HuH-7.5 (cell line): ENCODE results near the gene NEDD4L.

Experiments used
- DNase-seq: peaks from one replicate; pipeline ENCODE4 v3.0.0; 2011; ENCODE audit warnings: low spot score

Gene NEDD4L

DNA sequence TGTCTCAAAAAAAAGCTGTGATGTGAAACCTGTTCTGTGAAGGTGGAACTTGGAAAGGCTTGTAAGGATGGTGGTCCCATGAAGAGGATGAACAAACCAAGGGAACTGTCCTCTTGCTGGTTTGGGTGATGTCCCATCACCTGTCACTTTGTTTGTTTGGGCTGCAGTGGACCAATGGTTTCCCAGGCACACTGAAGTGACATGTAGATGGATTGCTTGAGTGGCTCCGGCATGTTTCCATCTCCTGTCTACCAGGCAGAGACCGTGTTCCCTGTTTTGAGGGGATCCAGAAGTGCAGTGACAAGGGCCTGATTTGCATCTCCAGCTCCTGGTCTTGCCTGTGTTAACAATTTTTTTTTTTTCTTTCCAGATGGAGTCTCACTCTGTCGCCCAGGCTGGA lies 8.9 kb downstream of the NEDD4L start:
- no peak for DNase-seq

DNA sequence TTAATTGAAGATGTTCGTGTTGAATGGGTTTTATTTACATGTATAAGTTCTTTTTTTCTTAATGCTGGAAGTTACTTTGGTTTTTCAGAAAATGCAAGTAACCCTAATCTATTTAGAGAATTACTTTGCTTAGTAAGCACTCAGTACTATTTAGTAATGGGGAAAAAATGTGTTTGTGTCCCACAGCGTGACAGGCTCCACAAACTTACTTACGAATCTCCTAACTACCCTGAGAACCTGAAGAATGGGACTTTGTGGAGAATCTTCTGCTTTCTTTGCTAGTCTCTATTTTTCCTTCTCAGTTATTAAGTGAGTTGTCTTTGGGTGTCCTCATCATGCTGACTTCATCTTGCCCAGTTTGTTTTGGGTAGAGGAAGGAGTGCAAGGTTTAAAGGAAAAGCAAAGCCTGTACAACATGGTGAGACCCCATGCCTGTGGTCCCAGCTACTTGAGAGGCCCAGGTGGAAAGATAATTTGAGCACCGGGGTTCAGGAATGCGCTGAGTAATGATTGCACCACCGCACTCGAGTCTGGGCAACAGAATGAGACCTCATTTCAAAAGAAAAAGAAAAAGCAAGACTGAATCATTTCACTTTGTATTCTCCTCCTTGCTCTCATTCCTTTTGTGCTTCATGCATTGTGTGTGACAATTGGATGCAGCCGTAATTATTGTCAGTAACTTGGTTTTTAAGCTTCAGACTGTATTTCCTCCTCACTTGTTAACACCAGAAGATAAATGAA lies 10.2 kb downstream of the NEDD4L start:
- no peak for DNase-seq

DNA sequence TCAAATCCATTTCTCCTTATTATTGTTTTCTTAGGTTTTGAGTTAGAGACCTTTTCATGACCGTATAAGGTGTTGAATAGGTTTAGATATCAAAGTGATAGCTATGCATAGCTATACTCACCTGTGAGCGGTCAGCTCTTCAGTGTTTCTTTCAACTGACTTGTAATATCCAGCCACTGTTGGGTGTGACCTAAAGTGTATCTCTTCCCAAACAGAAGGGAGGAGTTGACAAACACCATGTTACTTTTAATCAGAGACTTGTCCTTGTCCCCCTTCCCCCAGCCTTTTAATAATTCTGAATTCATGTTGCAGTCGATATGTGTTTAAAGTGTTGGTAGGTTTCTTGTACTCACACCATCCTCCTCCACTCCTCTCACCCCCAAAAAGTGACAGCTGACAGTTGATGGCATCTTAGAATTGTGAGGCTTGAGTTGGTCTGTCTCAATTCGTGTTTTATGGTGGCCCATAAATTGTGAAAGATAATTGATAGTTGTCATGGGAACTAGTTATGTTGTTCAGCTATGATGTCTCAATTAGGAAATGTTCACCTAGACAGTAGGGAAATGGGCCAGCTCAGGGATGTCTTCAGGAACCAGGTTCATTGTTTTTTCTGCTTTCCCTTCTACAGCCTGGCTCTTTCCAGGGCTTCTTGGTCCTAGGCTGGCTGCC lies 12.0 kb downstream of the NEDD4L start:
- DNase-seq, result no peak

DNA sequence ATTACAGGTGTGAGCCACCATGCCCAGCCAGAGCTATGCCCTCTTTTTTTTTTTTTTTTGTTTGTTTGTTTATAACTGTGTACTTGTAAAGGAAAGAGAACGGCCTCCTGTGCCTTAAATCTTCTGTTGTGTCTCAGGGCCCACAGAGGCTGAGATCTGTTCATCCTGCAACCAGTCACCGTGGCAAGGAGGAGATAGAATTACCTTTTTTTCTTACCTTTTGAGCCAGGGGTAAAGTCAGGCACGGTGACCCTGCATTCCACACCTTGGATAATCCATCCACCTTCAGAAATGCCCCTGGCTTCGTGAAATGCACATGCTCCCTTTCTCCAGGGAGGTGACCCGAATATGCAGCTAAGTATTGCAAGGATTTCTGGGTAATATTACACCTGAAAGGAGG lies 12.8 kb downstream of the NEDD4L start:
- DNase-seq, result no peak

DNA sequence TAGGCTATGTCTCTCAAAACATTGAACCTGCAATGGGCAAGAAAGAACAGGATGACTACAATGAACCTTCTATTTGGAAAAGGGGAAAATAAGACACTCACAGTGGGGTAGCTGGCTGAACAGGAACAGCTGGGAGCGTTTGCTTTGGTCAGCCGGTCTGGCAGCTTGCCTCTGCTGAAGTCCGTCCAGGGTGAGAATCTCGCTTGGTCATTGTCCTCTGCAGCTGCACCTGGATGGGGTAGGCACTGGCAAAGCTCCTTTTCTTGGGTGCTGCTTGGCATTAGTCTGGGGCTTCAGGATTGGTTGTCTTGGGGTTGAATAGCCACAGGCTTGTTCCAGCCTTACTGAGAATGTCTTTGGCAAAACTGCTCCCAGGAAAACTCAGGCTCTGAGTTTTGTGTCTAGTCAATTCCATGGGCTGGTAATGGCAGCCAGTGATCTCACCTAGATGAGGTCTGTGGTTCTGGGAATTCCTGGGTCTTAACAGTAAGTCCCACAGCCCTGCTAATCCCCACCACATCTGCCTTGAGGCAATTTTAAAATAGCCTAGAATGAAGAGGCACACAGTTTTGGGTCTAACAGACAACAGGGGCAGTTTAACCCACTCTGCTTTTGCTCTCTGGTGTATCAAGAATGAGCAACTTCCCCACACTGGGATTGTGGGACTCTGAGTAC lies 13.4 kb downstream of the NEDD4L start:
- no peak for DNase-seq

DNA sequence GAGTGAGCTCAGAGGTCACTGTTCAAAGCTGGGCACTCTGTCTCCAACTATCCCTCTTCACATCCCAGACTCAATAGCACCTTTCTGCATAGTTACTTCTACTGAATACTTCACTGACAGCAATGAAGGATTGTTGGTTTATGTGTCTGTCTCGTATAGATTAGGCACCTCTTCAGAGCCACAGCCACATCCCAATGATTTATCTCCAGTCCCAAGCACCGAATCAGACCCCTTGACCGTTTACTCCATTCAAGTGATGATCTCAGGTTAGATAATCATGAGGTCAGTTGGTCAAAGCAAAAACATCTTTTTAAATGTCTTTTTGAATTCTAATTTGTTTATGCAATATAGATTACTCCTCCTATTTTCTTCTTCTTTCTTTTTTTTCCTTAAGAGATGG lies 14.7 kb downstream of the NEDD4L start:
- DNase-seq, result no peak

DNA sequence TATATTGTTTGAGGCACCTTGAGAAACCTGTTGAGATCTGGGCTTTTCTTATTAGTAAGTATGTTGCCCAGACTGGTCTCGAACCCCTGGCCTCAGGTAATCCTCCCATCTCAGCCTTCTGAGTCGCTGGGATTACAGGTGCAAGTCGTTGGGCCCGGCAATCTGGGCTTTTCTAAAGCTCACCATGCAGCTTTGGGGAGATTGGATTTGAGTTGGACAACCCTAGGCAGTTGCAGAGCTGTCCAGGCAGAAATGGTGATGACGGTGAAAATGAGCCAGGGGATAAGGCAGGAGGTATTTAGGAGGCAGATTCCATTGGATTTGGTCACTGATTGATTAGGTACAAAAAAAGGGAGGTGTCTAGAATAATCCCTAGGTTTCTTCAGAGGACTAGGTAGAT lies 16.2 kb downstream of the NEDD4L start:
- DNase-seq, result no peak

DNA sequence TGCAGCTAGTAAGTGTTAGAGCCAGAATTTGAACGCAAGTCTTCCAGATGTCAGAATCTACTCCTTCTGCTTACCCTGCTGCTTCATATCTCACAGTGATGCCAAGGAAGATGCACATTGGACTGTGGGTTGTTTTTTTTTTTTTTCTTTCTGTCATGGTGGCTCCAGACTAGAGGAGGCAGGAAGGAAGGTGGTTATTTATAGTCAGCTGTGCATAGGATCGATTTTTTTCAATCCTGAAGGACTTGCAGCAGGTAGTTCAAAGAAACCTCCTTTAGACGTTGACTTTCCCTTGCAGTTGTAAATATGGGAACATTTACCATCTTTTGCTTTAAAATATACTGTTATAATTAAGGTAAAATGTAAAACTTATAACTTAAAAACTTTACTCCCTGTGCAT lies 17.3 kb downstream of the NEDD4L start:
- no peak for DNase-seq

DNA sequence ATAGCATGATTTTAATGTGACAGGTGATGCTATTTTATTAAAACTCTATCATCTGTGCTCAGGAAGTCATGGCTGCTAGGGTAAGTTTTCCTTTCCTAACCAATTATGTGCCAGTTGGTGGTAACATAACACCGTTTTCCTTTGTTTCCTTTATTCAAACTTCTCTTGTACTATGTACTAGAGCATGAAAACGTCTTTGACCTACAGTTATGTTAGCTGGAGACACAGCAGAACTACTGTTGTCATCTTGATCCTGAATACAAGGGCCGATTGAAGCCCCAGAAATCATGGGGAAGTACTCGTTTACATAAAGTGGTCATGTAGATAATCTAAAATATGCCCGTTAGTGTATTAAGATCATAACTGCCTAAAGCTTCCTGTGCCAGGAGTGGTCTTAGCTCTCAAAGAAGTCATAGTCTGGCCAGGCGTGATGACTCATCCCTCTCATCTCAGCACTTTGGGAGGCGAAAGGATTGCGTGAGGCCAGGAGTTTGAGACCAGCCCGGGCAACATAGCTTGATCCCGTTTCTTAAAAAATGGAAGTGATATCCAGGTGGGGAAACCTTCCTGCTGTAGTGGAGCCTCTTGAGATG lies 20.5 kb downstream of the NEDD4L start:
- no peak for DNase-seq

DNA sequence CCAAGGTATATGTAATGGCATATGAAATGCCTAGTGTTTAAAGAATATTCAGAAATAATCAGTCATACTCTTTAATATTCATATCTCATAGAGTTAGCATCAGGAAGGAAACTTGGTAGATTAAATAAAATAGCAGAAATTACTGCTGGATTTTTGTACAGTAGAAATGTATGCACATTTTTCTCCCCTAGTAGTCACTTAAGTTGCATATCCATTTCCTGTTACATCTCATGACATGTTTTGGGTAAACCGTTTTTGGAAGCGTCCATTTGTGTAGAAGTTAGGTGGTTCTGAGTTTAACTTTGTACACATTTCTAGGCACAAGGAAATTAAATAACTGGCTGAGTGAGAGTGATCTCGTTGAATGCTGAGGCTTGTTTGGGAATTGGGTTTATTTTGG lies 21.9 kb downstream of the NEDD4L start:
- DNase-seq, result no peak

DNA sequence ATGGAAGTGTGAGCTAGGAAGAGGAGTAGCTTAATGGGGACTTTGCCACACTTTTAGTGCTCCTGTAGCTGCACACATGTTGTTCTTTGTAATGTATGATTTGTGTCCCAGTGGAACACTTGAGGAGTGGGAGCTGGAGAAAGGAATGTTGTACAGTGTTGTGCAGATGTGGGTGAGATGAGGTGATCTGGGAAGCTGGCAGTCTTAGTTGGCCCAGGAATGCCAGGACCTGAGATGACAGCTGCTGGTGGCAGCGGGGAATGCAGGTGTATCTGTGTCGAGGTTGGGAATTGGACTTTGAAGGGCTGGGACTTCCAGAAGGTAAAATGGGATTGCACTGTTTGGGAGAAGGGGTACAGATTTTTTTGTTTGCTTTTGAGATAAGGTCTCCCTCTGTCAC lies 23.6 kb downstream of the NEDD4L start:
- DNase-seq, result no peak

DNA sequence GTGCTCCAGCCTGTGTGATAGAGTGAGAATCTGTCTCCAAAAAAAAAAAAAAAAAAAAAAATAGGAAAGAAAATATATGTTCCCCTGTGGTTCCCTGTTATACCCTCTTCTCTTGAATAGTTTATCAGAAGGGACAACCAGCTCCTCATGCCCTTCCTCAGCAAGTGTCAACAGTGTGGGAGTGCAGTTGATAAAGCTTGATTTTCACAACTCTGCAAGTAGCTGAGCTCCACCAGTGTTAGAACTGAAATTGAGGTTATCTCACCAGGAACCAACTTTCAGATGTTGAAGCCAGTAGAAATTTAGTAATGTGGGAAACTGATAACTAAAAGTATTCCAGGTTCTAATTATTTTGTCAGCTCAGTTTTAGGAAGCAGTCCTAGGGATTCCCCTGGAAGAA lies 25.1 kb downstream of the NEDD4L start:
- DNase-seq, result no peak

DNA sequence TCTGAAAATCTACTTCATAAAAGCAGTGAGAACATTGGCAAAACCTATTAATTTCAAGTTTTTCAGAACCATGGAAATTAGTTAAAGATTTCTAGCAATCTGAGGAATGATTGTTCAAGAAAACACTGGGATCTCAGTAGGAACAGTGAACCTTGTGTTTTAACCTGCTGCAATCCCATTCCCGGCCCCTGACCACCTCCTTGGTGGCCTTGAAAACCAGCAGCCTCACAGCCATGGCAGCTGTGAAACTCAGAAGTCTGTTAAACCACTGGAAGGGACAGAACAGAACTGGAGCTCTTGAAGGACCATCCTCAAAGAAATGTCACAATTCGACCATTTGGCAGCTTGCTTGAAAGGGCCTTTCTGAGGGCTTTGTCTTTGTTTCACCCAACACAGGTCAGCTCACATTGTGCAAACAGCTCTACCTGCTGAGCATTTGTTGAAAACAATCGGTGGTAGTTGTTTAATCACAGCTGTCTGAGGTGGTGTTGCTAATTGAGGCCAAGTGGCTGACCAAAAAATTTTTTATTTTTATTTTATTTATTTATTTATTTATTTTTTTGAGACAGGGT lies 25.8 kb downstream of the NEDD4L start:
- DNase-seq, result no peak

DNA sequence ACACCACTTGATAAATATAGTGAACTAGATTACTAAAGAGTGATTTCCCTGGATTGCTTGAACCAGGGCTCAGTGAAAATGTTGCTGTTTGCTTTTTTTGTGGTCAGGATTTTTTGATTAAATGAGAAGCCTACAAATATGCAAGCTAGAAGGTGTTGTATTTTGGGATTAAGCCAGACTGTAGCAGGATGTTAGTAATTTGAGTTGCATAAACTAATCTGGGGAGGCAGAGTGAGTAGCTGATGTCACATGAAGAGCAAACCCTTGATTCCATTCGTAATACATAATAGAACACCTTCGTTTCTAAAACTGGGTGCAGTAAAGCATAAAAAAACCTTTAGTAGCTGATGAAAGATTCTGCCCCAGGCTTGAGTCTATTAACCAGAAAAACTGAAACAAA lies 32.0 kb downstream of the NEDD4L start:
- DNase-seq, result no peak

DNA sequence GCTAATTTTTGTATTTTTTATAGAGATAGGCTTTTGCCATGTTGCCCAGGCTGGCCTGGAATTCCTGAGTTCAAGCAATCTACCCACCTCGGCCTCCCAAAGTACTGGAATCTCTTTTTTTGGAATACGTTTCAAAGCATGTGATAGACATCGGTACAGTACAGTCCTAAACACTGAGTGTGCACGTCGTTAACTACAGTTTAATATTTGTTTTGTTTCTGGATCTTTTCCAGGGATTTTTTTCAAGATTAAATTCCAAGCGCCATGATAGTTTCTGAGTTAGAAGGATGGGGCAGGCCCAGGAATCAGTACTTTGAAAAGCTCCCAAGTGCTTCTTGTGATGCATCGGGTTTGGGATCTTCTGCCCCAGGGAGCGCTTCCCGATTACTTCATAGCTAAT lies 33.3 kb downstream of the NEDD4L start:
- DNase-seq, result no peak

DNA sequence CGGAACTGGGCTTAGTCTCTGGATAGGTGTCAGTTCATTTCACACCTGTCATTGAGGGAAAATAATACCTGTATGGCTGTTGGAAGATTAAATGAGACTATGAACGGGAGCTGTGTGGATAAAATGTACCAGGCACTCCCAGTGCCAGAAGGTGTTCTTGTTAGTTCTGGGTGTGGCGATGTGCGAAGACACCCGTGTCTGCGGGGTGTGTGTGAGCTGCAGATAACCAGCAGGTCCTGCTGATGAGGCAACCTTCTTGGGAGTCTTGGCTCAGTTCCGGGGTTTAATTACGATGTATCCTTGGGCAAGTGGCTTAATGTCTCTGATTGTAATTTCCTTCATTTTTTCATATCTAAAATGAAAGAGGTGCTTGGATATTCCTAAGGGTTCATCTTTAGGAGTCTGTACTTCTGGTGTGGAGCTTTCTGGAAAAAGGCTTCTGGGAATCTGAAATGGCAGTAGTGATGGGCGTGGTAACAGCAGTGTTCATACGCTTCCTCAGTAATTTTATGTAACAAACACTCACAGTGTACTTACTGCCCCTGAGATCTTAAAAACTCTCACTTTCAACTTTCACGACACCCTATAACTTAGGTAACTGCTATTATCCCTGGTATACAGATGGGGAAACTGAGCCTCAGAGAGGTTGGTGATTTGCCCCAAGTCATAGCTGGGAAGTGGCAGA lies 35.0 kb downstream of the NEDD4L start:
- no peak for DNase-seq

DNA sequence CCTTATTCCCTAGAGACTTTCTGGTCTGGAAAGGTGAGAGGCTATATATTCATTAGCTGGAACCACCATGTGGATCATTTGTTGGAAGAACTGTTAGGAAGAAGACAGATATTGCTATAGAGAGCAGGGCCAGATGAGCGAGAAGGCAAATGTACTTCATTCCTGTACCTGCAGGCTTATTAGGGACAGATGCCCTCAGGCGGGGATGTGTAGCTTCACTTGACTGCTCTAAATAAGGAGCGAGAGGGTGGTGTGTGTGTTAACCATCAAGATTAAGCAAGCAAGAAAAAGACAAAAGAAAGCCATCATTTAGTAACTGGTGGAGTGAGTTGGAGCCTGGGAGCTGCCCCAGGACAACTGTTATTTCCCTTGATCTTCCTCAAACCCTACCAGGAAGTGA lies 36.4 kb downstream of the NEDD4L start:
- no peak for DNase-seq

DNA sequence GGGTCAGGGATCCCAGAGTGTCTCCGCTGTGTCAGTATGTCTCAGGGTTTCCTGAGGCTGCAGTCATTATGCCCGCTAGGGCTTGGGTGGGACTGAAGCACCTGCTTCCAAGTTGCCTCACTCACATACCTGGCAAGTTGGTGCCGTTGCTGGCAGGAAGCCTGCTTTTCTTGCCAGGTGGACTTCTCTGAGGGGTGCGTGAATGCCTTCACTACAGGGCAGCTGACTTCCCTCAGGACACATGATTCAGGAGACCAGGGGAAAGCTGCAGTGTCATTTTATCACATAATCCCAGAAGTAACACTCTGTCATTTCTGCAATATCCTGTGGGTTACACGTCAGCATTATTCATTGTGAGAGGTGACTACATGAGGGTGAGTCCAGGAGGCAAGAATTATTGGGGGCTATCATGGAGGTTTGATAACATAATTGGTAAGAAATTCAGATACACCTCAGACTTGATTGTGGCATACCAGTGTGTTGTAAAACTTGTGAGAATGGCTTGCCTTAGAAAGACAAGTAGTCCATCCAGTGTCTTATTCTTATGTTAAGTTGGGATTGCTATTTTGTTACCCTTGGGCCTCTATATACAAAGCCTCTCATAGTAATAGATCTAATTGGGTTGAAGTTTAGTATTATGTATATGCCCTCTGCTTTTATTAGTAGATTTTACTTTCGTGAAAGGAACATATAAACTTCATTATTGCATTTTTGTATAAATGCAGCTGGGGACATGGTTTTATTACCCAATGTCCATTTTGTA lies 44.1 kb downstream of the NEDD4L start:
- no peak for DNase-seq

DNA sequence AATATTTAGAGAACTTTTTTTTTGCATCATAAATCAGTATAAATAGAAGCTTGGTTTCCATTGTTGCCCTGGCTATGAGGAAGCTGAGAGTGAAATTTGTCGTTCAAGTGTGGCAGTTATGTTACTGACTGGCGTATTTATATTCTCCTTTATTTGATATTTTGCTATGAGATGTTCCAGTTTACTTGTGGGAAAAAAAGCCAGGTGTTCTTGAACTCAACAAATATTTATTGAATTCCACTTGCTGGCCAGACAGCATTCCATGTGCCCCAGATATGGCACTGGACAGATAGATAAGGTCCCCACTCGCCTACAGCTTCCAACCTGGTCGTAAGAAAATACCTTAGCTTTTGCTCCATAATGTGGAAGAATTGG lies 44.7 kb downstream of the NEDD4L start:
- no peak for DNase-seq

DNA sequence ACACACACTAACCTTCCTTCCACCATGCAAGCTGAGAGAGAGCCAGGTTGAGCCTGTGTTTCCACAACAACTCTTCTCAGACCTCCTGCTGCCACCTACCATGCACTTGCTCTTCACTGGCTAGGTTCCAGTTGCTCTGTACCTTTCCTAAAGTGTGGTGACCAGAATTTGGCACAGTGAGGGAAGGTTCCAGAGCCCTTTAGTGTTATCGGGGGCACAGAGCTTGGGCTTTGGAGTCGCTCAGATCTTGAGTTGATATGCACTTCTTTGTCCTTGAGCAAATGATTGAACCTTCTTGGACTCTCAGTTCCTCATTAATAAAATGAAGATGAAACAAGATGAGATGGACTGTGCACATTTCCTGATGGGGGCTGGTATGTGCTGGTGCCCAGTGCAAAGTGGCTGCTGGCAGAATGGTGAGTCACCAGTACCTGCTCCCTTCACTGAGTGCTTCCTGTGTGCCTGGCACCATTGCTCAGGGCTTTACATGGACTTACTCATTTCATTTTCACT lies 47.1 kb downstream of the NEDD4L start:
- DNase-seq, result no peak

DNA sequence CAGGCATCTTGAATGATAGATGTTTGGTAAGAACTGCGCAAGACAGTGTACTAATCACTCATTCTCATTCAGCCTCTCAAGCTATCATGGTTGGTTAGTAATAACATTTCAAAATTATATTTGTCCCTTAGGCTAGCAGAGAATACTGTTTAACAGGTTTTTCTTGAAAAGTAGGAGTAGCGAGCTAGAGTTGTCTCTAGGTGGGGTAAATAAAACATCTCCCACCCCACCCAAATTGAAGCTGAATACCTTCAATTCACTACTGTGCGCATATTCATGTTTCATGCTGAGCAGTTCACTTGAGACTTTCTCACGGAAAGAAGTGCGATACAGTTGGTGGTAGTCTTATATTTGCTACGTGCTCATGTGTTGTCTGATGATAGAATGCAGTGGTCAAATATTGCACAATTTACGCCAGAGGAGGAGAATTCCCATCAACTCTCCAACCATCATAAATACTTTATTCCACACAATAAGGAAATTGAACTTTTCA lies 49.3 kb downstream of the NEDD4L start:
- DNase-seq, result no peak
